Thoracic aorta (tissue), 2 donors: Measurements from ENCODE around the gene TMCC1. TPM values are rescaled to one million over a fixed set of nuclear protein-coding genes. Genes with fewer than 3 reads are reported as not detected.
"Not testable (repeated sequence)": the region's sequence is repeated elsewhere in the genome, so short reads cannot be mapped to it uniquely, and the experiment has no call there.

Experiments used
- ATAC-seq: fragments of 150-250 bp; one replicate; pipeline ENCODE4 v1.8.0; 2017; ENCODE audit warnings: low read depth; ENCODE audit not compliant: insufficient number of reproducible peaks, low FRiP score
- DNase-seq: peaks from one replicate; pipeline ENCODE4 v3.0.0-alpha.2; 2020; ENCODE audit warnings: low spot score
- H3K27ac ChIP-seq, 2 donors: fragments of 200-600 bp; sonication (generic); 1 replicate in 1 of 2; 2 replicates in 1 of 2; pipeline ENCODE4 v1.5.1; 2016; ENCODE audit warnings: mild to moderate bottlenecking in 2 of 2, moderate library complexity in 2 of 2
- H3K27me3 ChIP-seq: fragments of 200-600 bp; sonication (generic); replicated peaks from 2 replicates; pipeline ENCODE4 v1.6.0; 2016; ENCODE audit warnings: mild to moderate bottlenecking; ENCODE audit not compliant: insufficient read depth
- H3K36me3 ChIP-seq: fragments of 200-600 bp; sonication (generic); one replicate; pipeline ENCODE4 v1.5.1; 2016
- H3K4me1 ChIP-seq, 2 donors: fragments of 200-600 bp; sonication (generic); 1 replicate in 1 of 2; 2 replicates in 1 of 2; pipeline versions ENCODE4 v1.5.1 to v1.6.0; 2016; ENCODE audit warnings: low read depth in 2 of 2, mild to moderate bottlenecking in 1 of 2; ENCODE audit not compliant: control insufficient read depth in 1 of 2
- H3K4me3 ChIP-seq: fragments of 200-600 bp; sonication (generic); 2 replicates; pipeline ENCODE4 v1.5.1; 2016; ENCODE audit warnings: mild to moderate bottlenecking
- H3K9me3 ChIP-seq: fragments of 200-600 bp; sonication (generic); 2 replicates; pipeline ENCODE4 v1.5.1; 2016
- CTCF ChIP-seq: fragments of 200-600 bp; sonication (generic); IDR thresholded peaks from one replicate; pipeline ENCODE4 v1.5.1; 2019; ENCODE audit warnings: antibody characterized with exemption
- total RNA-seq, 2 donors: library from RNA; depleted of rRNA; stranded (reverse); fragments of >200 nt; gene quantifications; one replicate each; pipeline versions ENCODE4 v1.1.0 to v1.2.3, GENCODE V29; 2016

The TMCC1 gene
- total RNA-seq, 2 donors from 2014 or later, result 16.9 to 17.7 TPM

GRCh38 chr3:129699612-129700011 lies 193.9 kb downstream of the TMCC1 start:
- no peak for ATAC-seq
- no peak for TF ChIP-seq CTCF
- no peak overlapping the region for H3K4me3 ChIP-seq
- H3K4me1 ChIP-seq, result no peaks in the 10 kb centered on the region
- no peaks in the 10 kb centered on the region for H3K27me3 ChIP-seq
- no peak overlapping the region for H3K27ac ChIP-seq
- no peak for DNase-seq
- H3K9me3 ChIP-seq, result no peaks in the 10 kb centered on the region
- H3K36me3 ChIP-seq, result no peaks in the 10 kb centered on the region

- DNase-seq (no peak), ATAC-seq (no peak)
- no peaks in the 10 kb centered on the region for H3K4me1 ChIP-seq
- no peak overlapping the region for H3K27ac ChIP-seq
- H3K9me3 ChIP-seq, result no peaks in the 10 kb centered on the region
- no peak for TF ChIP-seq CTCF
- H3K27me3 ChIP-seq, result no peaks in the 10 kb centered on the region
- H3K4me3 ChIP-seq, result no peak overlapping the region
- H3K36me3 ChIP-seq, result no peaks in the 10 kb centered on the region
Measured at GRCh38 chr3:129699199-129699598, 194.3 kb downstream of the TMCC1 start.

GRCh38 chr3:129697229-129697969 lies 196.1 kb downstream of the TMCC1 start:
- H3K9me3 ChIP-seq, result no peaks in the 10 kb centered on the region
- ATAC-seq, result no peak
- H3K36me3 ChIP-seq, result no peaks in the 10 kb centered on the region
- H3K27me3 ChIP-seq, result no peaks in the 10 kb centered on the region
- TF ChIP-seq CTCF, result no peak
- DNase-seq, result no peak
- H3K4me3 ChIP-seq, result no peak overlapping the region
- no peaks in the 10 kb centered on the region for H3K4me1 ChIP-seq
- no peak overlapping the region for H3K27ac ChIP-seq

- not testable (repeated sequence) for DNase-seq, H3K36me3 ChIP-seq, H3K4me3 ChIP-seq, H3K4me1 ChIP-seq, H3K27ac ChIP-seq, H3K27me3 ChIP-seq, H3K9me3 ChIP-seq, ATAC-seq
Measured at GRCh38 chr3:129696430-129696829, 197.1 kb downstream of the TMCC1 start.

GRCh38 chr3:129695230-129695629 lies 198.3 kb downstream of the TMCC1 start:
- Histone ChIP-seq H3K27ac (no peak overlapping the region), H3K36me3 (no peaks in the 10 kb centered on the region), H3K27me3 (no peaks in the 10 kb centered on the region), H3K4me3 (no peak overlapping the region), H3K9me3 (no peaks in the 10 kb centered on the region), H3K4me1 (no peaks in the 10 kb centered on the region)
- no peak for TF ChIP-seq CTCF
- DNase-seq (no peak), ATAC-seq (no peak)

GRCh38 chr3:129694228-129694627 lies 199.3 kb downstream of the TMCC1 start:
- Histone ChIP-seq H3K36me3 (no peaks in the 10 kb centered on the region), H3K9me3 (no peaks in the 10 kb centered on the region), H3K4me1 (peaks cover 0 to 2% of the 10 kb centered on the region in 2 donors), H3K4me3 (no peak overlapping the region), H3K27me3 (no peaks in the 10 kb centered on the region), H3K27ac (no peak overlapping the region)
- DNase-seq (no peak), ATAC-seq (no peak)
- no peak for TF ChIP-seq CTCF
